ENCODE results near the gene MICAL3.

DNA sequence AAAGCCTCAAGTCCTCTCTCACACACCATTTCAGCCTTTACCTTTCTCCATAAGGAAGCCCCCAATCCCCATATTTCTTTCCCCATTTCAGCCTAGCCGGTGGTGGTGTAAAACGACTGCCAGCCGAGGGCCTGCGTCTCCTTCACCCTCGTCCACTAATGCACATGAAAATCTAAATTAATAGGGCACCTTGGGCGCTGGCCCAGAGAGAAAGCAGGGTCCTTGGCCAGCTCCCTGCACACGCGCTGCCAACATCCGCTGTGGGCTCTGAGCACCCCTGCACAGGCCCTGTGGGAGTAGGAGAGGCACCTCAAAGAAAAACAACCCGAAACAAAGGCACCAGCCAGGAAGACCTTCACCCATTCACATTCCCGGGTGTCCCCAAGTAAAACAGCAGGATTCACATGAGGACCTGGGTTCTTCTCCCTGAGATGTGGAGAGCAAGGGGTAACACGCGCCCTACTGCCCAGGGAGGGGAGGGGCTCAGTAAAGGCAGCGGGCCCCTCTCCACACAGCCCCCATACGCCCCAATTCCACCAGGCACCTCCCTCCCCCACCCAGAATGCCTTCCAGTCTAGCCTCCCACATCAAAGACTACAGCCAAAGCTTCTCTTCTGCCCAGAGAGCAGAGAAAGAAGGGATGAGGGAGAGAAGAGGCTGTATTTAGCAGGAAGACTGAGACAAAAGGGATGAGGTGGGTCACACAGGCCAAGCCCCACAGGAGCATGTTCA lies 79.0 kb downstream of the MICAL3 start:
- TF ChIP-seq CTCF (IDR thresholded peaks at IDR 0.05) = no peak
- no peak for TF ChIP-seq EP300 (IDR thresholded peaks at IDR 0.05)
- TF ChIP-seq POLR2A (IDR thresholded peaks at IDR 0.05) = no peak
- no peak for TF ChIP-seq POLR2AphosphoS5 (IDR thresholded peaks at IDR 0.05)
